Measurements from ENCODE around the gene DISP1. TPM values are rescaled to one million over a fixed set of nuclear protein-coding genes. Genes with fewer than 3 reads are reported as not detected.

Gene DISP1, protein sequence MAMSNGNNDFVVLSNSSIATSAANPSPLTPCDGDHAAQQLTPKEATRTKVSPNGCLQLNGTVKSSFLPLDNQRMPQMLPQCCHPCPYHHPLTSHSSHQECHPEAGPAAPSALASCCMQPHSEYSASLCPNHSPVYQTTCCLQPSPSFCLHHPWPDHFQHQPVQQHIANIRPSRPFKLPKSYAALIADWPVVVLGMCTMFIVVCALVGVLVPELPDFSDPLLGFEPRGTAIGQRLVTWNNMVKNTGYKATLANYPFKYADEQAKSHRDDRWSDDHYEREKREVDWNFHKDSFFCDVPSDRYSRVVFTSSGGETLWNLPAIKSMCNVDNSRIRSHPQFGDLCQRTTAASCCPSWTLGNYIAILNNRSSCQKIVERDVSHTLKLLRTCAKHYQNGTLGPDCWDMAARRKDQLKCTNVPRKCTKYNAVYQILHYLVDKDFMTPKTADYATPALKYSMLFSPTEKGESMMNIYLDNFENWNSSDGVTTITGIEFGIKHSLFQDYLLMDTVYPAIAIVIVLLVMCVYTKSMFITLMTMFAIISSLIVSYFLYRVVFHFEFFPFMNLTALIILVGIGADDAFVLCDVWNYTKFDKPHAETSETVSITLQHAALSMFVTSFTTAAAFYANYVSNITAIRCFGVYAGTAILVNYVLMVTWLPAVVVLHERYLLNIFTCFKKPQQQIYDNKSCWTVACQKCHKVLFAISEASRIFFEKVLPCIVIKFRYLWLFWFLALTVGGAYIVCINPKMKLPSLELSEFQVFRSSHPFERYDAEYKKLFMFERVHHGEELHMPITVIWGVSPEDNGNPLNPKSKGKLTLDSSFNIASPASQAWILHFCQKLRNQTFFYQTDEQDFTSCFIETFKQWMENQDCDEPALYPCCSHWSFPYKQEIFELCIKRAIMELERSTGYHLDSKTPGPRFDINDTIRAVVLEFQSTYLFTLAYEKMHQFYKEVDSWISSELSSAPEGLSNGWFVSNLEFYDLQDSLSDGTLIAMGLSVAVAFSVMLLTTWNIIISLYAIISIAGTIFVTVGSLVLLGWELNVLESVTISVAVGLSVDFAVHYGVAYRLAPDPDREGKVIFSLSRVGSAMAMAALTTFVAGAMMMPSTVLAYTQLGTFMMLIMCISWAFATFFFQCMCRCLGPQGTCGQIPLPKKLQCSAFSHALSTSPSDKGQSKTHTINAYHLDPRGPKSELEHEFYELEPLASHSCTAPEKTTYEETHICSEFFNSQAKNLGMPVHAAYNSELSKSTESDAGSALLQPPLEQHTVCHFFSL (N-terminal part only)
- 10 to 100 TPM in 2 of 4 donors, 1 to 10 TPM in 2; 8.3 to 20.9 (median 14.9) TPM for total RNA-seq

DNA sequence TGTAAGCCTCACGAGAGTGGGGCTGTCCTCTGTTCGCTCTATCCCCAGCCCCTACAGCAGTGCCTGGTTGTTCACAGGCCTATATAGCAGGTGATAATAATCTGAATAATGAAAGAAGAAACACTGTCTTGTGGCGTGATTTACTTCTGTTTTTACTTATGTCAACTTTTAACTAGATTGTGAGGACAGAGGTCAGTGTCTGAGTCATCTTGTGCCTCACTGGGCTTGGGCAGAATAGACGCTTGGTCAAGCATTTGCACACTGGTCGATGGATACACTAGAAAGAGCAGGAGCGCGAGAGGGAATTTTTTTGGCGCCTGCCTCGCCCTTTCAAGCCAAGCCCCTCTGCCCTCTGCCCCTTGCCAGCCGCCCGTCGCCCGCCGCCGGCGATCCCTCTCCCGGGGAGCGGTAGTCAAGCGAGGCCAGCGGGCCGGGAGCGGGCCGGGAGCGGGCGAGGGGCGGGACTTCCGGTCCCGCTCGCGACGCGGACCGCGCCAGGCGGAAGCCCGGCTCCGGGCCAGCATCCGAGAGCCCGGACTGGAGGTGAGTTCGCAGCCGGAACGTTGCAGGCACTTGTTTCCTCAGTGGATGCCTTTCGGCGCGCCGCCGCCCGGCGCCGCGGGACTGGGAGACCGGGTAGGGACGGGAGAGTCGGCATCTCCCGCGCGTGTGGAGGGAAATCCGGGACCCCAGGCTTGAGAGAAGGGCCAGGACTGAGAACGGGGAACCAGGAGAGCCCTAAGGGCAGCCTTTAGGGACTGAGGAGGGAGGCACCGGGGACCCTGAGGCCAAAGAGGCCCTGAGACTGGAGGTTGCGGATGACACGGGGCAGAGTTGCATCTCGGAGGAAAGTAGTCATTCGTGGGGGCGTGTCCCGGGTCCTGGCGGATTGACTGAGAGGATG is at the start of gene DISP1:
Gene DISP1, plus strand, starts transcription at position 504 of the 904 bp plus-strand sequence. CDS start 127,785 bp downstream, outside the sequence.
- Histone ChIP-seq H3K36me3 (no peaks in the 10 kb centered on the region), H3K4me3 (peak within 1 kb of the TSS; percentile 69), H3K27me3 (no peaks in the 10 kb centered on the region), H3K9me3 (no peaks in the 10 kb centered on the region), H3K27ac (peak within 1 kb of the TSS; percentile 87), H3K4me1 (peaks cover 16% of the 10 kb centered on the region)
- 3% methylated on average over 35 of the region's 67 CpGs for WGBS
- peak; percentile 87 to 88 for DNase-seq (ENCODE audit: low spot score in 2 of 2)
- TF ChIP-seq POLR2AphosphoS5 (IDR thresholded peaks at IDR 0.05) (no peak), POLR2A (IDR thresholded peaks at IDR 0.05) (no peak), EP300 (IDR thresholded peaks at IDR 0.05) (no peak)
- TF ChIP-seq, protein P1, sequence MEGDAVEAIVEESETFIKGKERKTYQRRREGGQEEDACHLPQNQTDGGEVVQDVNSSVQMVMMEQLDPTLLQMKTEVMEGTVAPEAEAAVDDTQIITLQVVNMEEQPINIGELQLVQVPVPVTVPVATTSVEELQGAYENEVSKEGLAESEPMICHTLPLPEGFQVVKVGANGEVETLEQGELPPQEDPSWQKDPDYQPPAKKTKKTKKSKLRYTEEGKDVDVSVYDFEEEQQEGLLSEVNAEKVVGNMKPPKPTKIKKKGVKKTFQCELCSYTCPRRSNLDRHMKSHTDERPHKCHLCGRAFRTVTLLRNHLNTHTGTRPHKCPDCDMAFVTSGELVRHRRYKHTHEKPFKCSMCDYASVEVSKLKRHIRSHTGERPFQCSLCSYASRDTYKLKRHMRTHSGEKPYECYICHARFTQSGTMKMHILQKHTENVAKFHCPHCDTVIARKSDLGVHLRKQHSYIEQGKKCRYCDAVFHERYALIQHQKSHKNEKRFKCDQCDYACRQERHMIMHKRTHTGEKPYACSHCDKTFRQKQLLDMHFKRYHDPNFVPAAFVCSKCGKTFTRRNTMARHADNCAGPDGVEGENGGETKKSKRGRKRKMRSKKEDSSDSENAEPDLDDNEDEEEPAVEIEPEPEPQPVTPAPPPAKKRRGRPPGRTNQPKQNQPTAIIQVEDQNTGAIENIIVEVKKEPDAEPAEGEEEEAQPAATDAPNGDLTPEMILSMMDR (IDR thresholded peaks at IDR 0.05) = no peak

DNA sequence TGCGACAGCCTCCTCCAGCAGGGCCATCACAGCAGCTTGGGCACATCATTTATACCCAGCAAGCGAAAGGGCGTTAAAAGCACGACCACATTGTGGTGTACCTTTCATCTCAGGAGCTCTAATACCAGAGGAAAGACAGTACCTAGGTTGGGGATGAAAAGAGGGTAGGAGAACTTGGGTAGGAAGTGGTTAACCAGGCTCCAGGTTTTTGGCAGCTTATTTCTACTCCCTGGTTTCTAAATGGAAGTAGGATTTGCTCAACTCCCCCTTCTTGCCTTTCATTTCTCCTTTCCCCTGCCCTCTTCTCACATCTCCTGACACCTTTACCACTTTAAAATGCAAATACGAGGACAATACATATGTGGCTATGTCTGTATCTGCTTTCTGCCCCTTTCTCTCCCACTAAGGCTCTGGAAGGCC is 47.7 kb upstream of the DISP1 start:
- H3K4me1 ChIP-seq = peaks cover under 1% of the 10 kb centered on the region
- no peaks in the 10 kb centered on the region for H3K27me3 ChIP-seq
- no peak overlapping the region for H3K4me3 ChIP-seq
- TF ChIP-seq POLR2A (IDR thresholded peaks at IDR 0.05) = no peak
- TF ChIP-seq POLR2AphosphoS5 (IDR thresholded peaks at IDR 0.05) = no peak
- TF ChIP-seq EP300 (IDR thresholded peaks at IDR 0.05) = no peak
- TF ChIP-seq, protein P1 (IDR thresholded peaks at IDR 0.05) = no peak
- H3K27ac ChIP-seq = no peak overlapping the region
- no peaks in the 10 kb centered on the region for H3K36me3 ChIP-seq
- WGBS = 91% methylated on average over 5 of the region's 5 CpGs
- no peak for DNase-seq (ENCODE audit: low spot score in 2 of 2)
- no peaks in the 10 kb centered on the region for H3K9me3 ChIP-seq

DNA sequence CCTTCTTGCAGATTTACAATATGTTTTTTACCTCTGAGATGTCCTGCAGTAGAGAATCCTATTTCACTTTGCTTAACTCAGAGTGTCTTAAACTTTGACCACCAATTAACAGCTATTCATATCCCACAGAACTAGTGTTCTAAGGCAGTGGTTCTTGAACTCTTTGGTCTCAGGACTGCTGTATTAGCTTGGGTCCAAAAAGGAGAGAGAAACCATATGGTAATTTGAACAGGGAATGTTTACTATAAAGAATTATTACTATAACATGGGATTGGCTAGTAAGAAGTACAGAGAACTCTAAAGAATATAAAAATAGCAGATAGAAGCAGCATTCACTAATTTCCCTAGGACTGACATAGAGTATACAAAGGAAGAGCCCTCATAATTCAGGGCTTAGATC is 46.2 kb upstream of the DISP1 start:
- no peaks in the 10 kb centered on the region for H3K9me3 ChIP-seq
- no peak overlapping the region for H3K27ac ChIP-seq
- DNase-seq (ENCODE audit: low spot score in 2 of 2) = no peak
- peaks cover 7% of the 10 kb centered on the region for H3K4me1 ChIP-seq
- H3K36me3 ChIP-seq = no peaks in the 10 kb centered on the region
- no peaks in the 10 kb centered on the region for H3K27me3 ChIP-seq
- no peak for TF ChIP-seq POLR2A (IDR thresholded peaks at IDR 0.05)
- TF ChIP-seq EP300 (IDR thresholded peaks at IDR 0.05) = no peak
- TF ChIP-seq, protein P1 (IDR thresholded peaks at IDR 0.05) = no peak
- no peak for TF ChIP-seq POLR2AphosphoS5 (IDR thresholded peaks at IDR 0.05)
- no peak overlapping the region for H3K4me3 ChIP-seq

DNA sequence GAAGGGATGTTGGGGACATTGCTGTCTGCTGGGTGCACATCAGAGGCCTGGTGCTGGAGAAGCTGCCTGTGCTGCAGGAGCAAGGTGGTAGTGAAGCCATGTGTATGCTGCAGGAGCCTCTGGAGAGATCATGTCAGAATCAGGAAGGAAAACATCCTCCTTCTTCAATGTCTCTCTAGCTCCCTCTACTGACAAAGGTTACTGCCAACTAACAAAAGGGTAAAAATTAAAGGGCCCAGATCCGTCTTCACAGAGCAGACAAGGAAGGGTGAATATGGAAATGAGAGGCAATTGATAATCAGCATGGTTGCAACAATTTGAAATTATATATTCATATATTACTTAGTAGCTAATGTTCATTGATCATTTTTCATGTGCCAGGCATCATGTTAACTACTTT is 45.7 kb upstream of the DISP1 start:
- Histone ChIP-seq H3K36me3 (no peaks in the 10 kb centered on the region), H3K4me3 (no peak overlapping the region), H3K27me3 (no peaks in the 10 kb centered on the region), H3K9me3 (no peaks in the 10 kb centered on the region), H3K4me1 (peaks cover 7% of the 10 kb centered on the region), H3K27ac (no peak overlapping the region)
- TF ChIP-seq, protein P1 (IDR thresholded peaks at IDR 0.05) = no peak
- TF ChIP-seq POLR2A (IDR thresholded peaks at IDR 0.05) = no peak
- no peak for DNase-seq (ENCODE audit: low spot score in 2 of 2)
- 73% methylated on average over 1 of the region's 1 CpG for WGBS
